ENCODE data around the gene MYO5B.

DNA sequence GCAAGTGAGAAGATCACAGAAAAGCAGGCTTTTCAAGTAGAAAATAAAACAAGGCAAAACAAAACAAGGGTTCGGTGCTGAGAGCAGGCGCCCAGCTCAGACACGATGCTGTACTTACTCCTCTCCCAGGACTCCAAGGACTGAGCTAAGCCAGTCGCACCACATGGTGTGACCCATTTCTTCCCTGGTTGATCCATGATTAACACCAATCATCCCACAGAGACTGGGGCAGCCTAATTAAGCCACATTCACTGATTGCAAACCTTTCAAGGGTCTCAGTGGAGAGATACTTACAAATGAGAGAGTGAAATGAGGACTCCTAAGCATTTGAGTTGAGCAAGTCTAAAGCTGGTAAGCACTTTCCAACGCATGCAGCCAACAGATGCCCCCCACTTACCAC, 155.2 kb downstream of the MYO5B start:
- no peak for TF ChIP-seq POLR2A (IDR thresholded peaks at IDR 0.05)
- TF ChIP-seq, protein P1, sequence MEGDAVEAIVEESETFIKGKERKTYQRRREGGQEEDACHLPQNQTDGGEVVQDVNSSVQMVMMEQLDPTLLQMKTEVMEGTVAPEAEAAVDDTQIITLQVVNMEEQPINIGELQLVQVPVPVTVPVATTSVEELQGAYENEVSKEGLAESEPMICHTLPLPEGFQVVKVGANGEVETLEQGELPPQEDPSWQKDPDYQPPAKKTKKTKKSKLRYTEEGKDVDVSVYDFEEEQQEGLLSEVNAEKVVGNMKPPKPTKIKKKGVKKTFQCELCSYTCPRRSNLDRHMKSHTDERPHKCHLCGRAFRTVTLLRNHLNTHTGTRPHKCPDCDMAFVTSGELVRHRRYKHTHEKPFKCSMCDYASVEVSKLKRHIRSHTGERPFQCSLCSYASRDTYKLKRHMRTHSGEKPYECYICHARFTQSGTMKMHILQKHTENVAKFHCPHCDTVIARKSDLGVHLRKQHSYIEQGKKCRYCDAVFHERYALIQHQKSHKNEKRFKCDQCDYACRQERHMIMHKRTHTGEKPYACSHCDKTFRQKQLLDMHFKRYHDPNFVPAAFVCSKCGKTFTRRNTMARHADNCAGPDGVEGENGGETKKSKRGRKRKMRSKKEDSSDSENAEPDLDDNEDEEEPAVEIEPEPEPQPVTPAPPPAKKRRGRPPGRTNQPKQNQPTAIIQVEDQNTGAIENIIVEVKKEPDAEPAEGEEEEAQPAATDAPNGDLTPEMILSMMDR (IDR thresholded peaks at IDR 0.05 in 4 of 5, conservative IDR thresholded peaks at IDR 0.05 in 1 of 5) = no peak
